GM12878 (cell line): Measurements from ENCODE around the gene RASAL1. TPM values are rescaled to one million over a fixed set of nuclear protein-coding genes. Genes with fewer than 3 reads are reported as not detected.

Experiments used
- ATAC-seq: fragments of 200-7000 bp; cut with Tn5 transposase; 3 replicates; pipeline ENCODE4 v1.9.1; 2020; ENCODE audit warnings: mild to moderate bottlenecking, moderate library complexity
- BruUV-seq: library from RNA; stranded (reverse); fragments of 400-500 nt; replicated peaks from 2 replicates; lab custom pipeline; 2021; lab: Mats Ljungman, UMichigan
- CTCF ChIA-PET: fragments of 300-600 bp; sonication (Branson Sonifier 250); formaldehyde crosslinking; extraction: SDS; loops from one replicate; lab custom pipeline; 2021; ENCODE audit warnings: inconsistent platforms; lab: Yijun Ruan, JAX
- POLR2A ChIA-PET: fragments of 350-600 bp; formaldehyde crosslinking; extraction: SDS; loops from one replicate; lab custom pipeline; 2021; ENCODE audit warnings: inconsistent platforms; lab: Charles Lee
- RAD21 ChIA-PET: fragments of 300-600 bp; sonication (Branson Sonifier 250); formaldehyde crosslinking; loops from one replicate; lab custom pipeline; 2023; ENCODE audit warnings: antibody characterized with exemption; ENCODE audit not compliant: unreplicated experiment; lab: Charles Lee
- SMC1A ChIA-PET: fragments of 300-600 bp; sonication (Branson Sonifier 250); formaldehyde crosslinking; loops from one replicate; lab custom pipeline; 2023; ENCODE audit not compliant: unreplicated experiment, uncharacterized antibody; lab: Charles Lee
- DNase-seq: peaks from one replicate; pipeline ENCODE4 v3.0.0-alpha.2; 2011; ENCODE audit warnings: low read depth, low spot score
- FAIRE-seq: peaks from 3 replicates; lab custom pipeline; 2011; peaks lifted over from hg19 to GRCh38; lab: Jason Lieb, UNC
- H2AFZ ChIP-seq: 2 replicates; pipeline ENCODE4 v1.6.0; 2011; ENCODE audit warnings: low read depth, low read length, control low read depth; ENCODE audit not compliant: control insufficient read depth
- H3K27ac ChIP-seq: 2 replicates; pipeline ENCODE4 v1.5.1; 2011; ENCODE audit warnings: control low read depth; ENCODE audit not compliant: control insufficient read depth, insufficient read depth
- H3K27me3 ChIP-seq, 2 experiments: replicated peaks in 1 of 2; 2 replicates each; pipeline versions ENCODE4 v1.6.0 to v1.6.1; 2011; ENCODE audit warnings: low read length in 1 of 2; ENCODE audit not compliant: control insufficient read depth in 2 of 2, insufficient read depth in 2 of 2
- H3K36me3 ChIP-seq, 2 experiments: 2 replicates each; pipeline ENCODE4 v1.5.1; 2011; ENCODE audit warnings: low read length in 1 of 2; ENCODE audit not compliant: control insufficient read depth in 2 of 2, insufficient read depth in 2 of 2
- H3K4me1 ChIP-seq: 2 replicates; pipeline ENCODE4 v1.6.1; 2011; ENCODE audit warnings: mild to moderate bottlenecking, low read length, moderate library complexity, mixed read lengths; ENCODE audit not compliant: control insufficient read depth, insufficient read depth
- H3K4me2 ChIP-seq: 2 replicates; pipeline ENCODE4 v1.6.0; 2011; ENCODE audit warnings: control low read depth; ENCODE audit not compliant: control insufficient read depth, insufficient read depth
- H3K4me3 ChIP-seq: fragments of 200-600 bp; sonication (generic); 2 replicates; pipeline ENCODE4 v1.5.1; 2016
- H3K79me2 ChIP-seq: 2 replicates; pipeline ENCODE4 v1.6.0; 2011; ENCODE audit warnings: low read length; ENCODE audit not compliant: control insufficient read depth, insufficient read depth
- H3K9ac ChIP-seq: 2 replicates; pipeline ENCODE4 v1.8.0; 2011; ENCODE audit warnings: low read length, control low read depth, mixed read lengths; ENCODE audit not compliant: control insufficient read depth, insufficient read depth
- H3K9me3 ChIP-seq: replicated peaks from 3 replicates; pipeline ENCODE4 v1.5.1; 2011; ENCODE audit warnings: mild to moderate bottlenecking, low read length; ENCODE audit not compliant: control insufficient read depth, insufficient read depth
- H4K20me1 ChIP-seq: 2 replicates; pipeline ENCODE4 v1.6.0; 2011; ENCODE audit not compliant: control insufficient read depth, insufficient read depth
- BMI1 ChIP-seq: fragments of 450-650 bp; IDR thresholded peaks from 2 replicates; pipeline ENCODE4 v1.6.1; 2016; ENCODE audit warnings: mild to moderate bottlenecking, moderate library complexity, borderline replicate concordance
- CEBPB ChIP-seq, 2 experiments: fragments of 150-350 bp in 1 of 2; IDR thresholded peaks; 2 replicates each; pipeline ENCODE4 v1.6.1; 2012 to 2014; ENCODE audit warnings: low read depth in 2 of 2, low read length in 2 of 2, borderline replicate concordance in 1 of 2, inconsistent platforms in 1 of 2
- DPF2 ChIP-seq: fragments of 450-650 bp; IDR thresholded peaks from 2 replicates; pipeline ENCODE4 v1.6.1; 2017; ENCODE audit warnings: mild to moderate bottlenecking
- MXI1 ChIP-seq: fragments of 150-350 bp; IDR thresholded peaks from 2 replicates; pipeline ENCODE4 v1.6.1; 2011; ENCODE audit warnings: low read depth, mild to moderate bottlenecking, inconsistent platforms, low read length, improper control_type of control experiment
- NFIC ChIP-seq: IDR thresholded peaks from 2 replicates; pipeline ENCODE4 v1.6.1; 2012; ENCODE audit warnings: low read depth, mild to moderate bottlenecking, inconsistent platforms, low read length, moderate library complexity
- PML ChIP-seq: IDR thresholded peaks from 2 replicates; pipeline ENCODE4 v1.6.1; 2012; ENCODE audit warnings: low read length, inconsistent platforms
- RFX5 ChIP-seq: IDR thresholded peaks from 2 replicates; pipeline ENCODE4 v1.6.1; 2011; ENCODE audit warnings: low read depth, low read length, improper control_type of control experiment
- SMAD1 ChIP-seq: fragments of 450-650 bp; IDR thresholded peaks from 2 replicates; pipeline ENCODE4 v1.6.1; 2018; ENCODE audit warnings: mild to moderate bottlenecking, low read depth; ENCODE audit not compliant: partially characterized antibody
- SPI1 ChIP-seq: IDR thresholded peaks from 2 replicates; pipeline ENCODE4 v1.6.1; 2011; ENCODE audit warnings: low read depth, mild to moderate bottlenecking, low read length, moderate library complexity, borderline replicate concordance; ENCODE audit not compliant: insufficient read depth
- WGBS: methylation state at CpG from one replicate; pipeline ENCODE4 v1.1.6; 2016; ENCODE audit warnings: low lambda C conversion rate; ENCODE audit not compliant: insufficient replicate concordance, insufficient coverage; ENCODE audit errors: missing lambda C conversion rate; 5-methylcytosine and 5-hydroxymethylcytosine counted together
- in situ Hi-C: fragments of 300-500 bp; cut with MboI; formaldehyde crosslinking; loops from 9 replicates; pipeline ENCODE4 v1.14.3; 2018; ENCODE audit warnings: mixed read lengths
- intact Hi-C: fragments of 100-400 bp; cut with micrococcal nuclease; formaldehyde crosslinking; loops from one replicate; pipeline ENCODE4 v1.14.2; 2022; ENCODE audit not compliant: unreplicated experiment
- polyA plus RNA-seq, 11 experiments: library from polyadenylated mRNA; depleted of rRNA in 4 of 11; unstranded in 6 of 11; stranded (reverse) in 5 of 11; fragments of >200 nt; fragmentation: Nextera tagmentation in 4 of 11; fragmentation: Illumina TruSeq in 1 of 11; extraction: Ambion mirVana in 4 of 11; extraction: Trizol in 1 of 11; gene quantifications; 1 replicate in 1 of 11; 2 replicates in 10 of 11; pipeline versions ENCODE4 v1.2.1 to v1.2.3, GENCODE V29; 2011 to 2016; ENCODE audit warnings: inconsistent platforms in 2 of 11, missing spikeins in 2 of 11, low read depth in 1 of 11
- total RNA-seq, 4 experiments: library from RNA; depleted of rRNA in 3 of 4; stranded (reverse); fragments of >200 nt in 3 of 4; fragmentation: Illumina TruSeq in 1 of 4; extraction: Trizol in 1 of 4; gene quantifications; 2 replicates each; pipeline versions ENCODE4 v1.2.1 to v1.2.3, GENCODE V29; 2013 to 2021
- TF ChIP-seq, protein P1 (sequence below): IDR thresholded peaks from 2 replicates; pipeline ENCODE4 v1.6.1; 2011; ENCODE audit warnings: mild to moderate bottlenecking, low read depth, low read length, moderate library complexity; ENCODE audit not compliant: insufficient replicate concordance

The RASAL1 gene
- total and polyA plus RNA-seq, 10 of the 15 experiments (the other 5 are each of a cell fraction or from before 2014, with no cell fraction given), result 0.12 to 1.0 (median 0.52) TPM; not detected in 6

GRCh38 chr12:113163030-113163360 is 27.4 kb upstream of the RASAL1 start:
- TF ChIP-seq RFX5 (no peak), BMI1 (no peak), NFIC (no peak), SPI1 (no peak), SMAD1 (no peak), MXI1 (no peak), PML (no peak), DPF2 (no peak), CEBPB (IDR thresholded peaks at IDR 0.05; ENCODE audit: borderline replicate concordance in 1 of 2, low read depth in 2 of 2, low read length in 2 of 2) (no peak)
- TF ChIP-seq, protein P1, sequence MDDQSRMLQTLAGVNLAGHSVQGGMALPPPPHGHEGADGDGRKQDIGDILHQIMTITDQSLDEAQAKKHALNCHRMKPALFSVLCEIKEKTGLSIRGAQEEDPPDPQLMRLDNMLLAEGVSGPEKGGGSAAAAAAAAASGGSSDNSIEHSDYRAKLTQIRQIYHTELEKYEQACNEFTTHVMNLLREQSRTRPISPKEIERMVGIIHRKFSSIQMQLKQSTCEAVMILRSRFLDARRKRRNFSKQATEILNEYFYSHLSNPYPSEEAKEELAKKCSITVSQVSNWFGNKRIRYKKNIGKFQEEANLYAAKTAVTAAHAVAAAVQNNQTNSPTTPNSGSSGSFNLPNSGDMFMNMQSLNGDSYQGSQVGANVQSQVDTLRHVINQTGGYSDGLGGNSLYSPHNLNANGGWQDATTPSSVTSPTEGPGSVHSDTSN, result no peak
- WGBS, result 94% methylated on average over 12 of the region's 12 CpGs
- no peak for FAIRE-seq
- Histone ChIP-seq H3K4me2 (no peak overlapping the region), H2AFZ (no peak overlapping the region), H4K20me1 (no peaks in the 10 kb centered on the region; the same call in 1 of the 2 replicates), H3K4me1 (no peaks in the 10 kb centered on the region), H3K27me3 (no peaks in the 10 kb centered on the region), H3K9ac (no peak overlapping the region), H3K79me2 (no peaks in the 10 kb centered on the region), H3K36me3 (peaks cover 21 to 41% of the 10 kb centered on the region in 2 experiments; a peak in 3 of 4 replicates), H3K4me3 (no peak overlapping the region), H3K27ac (no peak overlapping the region), H3K9me3 (no peaks in the 10 kb centered on the region)
- ATAC-seq, result no peak
- in situ Hi-C loops, result no loop called here
- intact Hi-C loops, result no loop called here
- SMC1A ChIA-PET, result no interaction called here
- no TSS peak for BruUV-seq
- POLR2A ChIA-PET, result interaction anchor here (0.5 kb wide), 1 partner anchor 20 kb away, joined by 3 read pairs; no protein-coding TSS in a partner anchor
- CTCF ChIA-PET, result no interaction called here
- no peak for DNase-seq
- RAD21 ChIA-PET, result no interaction called here
